ENCODE results near the gene LRRK1.
A peak's percentile ranks its signal among the peaks of the same experiment; 100 is the strongest.

Gene LRRK1

DNA sequence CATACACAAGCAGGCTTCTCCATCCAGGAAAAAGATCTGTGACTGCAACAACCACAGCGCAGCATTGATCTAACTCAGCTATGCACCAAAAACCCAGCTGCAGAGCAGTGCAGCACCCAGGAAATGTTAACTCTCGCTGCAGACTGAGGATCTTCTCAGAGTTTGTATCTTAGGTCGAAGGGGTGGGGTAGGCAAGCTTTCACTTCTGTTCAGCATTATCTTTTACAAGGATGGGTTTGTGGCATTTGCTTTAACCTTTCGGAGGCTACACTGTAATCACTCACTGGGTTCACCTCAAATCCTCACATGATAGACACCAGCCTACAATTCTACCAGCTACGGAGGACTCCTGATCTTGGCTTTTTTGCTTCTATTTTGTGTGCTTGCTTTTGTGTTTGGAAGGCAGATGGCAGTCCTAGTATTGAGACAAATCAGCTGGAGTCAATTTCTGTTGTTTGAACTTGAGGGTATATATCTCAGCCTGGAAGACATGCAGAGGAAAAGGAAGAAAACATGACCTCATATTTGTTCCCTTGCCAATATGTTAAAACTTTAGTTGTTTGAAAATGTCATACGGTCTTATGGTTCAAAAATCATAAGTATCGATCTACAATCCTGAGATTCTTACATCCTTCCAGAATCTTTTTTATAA lies 25.2 kb downstream of the LRRK1 start:
- Histone ChIP-seq H4K8ac (ENCODE audit: low read length) (no peak overlapping the region), H3K4me1 (ENCODE audit: control insufficient read depth, insufficient read depth, low read depth, low read length) (peaks cover 4% of the 10 kb centered on the region), H3K14ac (ENCODE audit: low read length in 2 of 2) (no peak overlapping the region), H3K27me3 (ENCODE audit: control insufficient read depth in 1 of 2, insufficient read depth in 1 of 2, low read length in 2 of 2) (no peaks in the 10 kb centered on the region), H2BK15ac (ENCODE audit: low read depth, poor library complexity, severe bottlenecking) (no peak overlapping the region), H3K4me3 (ENCODE audit: insufficient read depth in 1 of 2, low read depth in 1 of 2, low read length in 2 of 2) (peak overlapping the region in 1 of 2 experiments; percentile 67), H2BK12ac (ENCODE audit: low read length in 2 of 2) (no peak overlapping the region), H2BK120ac (ENCODE audit: low read depth, low read length) (no peak overlapping the region), H4K91ac (ENCODE audit: low read length) (no peak overlapping the region), H3K9me3 (ENCODE audit: control insufficient read depth, low read length) (no peaks in the 10 kb centered on the region), H3K18ac (ENCODE audit: low read depth in 1 of 2, low read length in 2 of 2) (no peak overlapping the region), H3K9ac (ENCODE audit: low read length) (peak overlapping the region; percentile 74), H3K27ac (ENCODE audit: low read length, poor library complexity, severe bottlenecking) (no peak overlapping the region), H3K23ac (ENCODE audit: low read length in 2 of 2) (no peak overlapping the region), H3K4me2 (ENCODE audit: low read length, poor library complexity, severe bottlenecking) (no peak overlapping the region), H2AK5ac (ENCODE audit: low read length, severe bottlenecking) (no peak overlapping the region), H2BK5ac (ENCODE audit: low read depth, low read length, poor library complexity, severe bottlenecking) (no peak overlapping the region), H3K36me3 (ENCODE audit: control insufficient read depth in 1 of 2, insufficient read depth in 2 of 2, low read depth in 1 of 2, low read length in 2 of 2) (peaks cover 0 to 5% of the 10 kb centered on the region in 2 experiments), H2AFZ (ENCODE audit: low read depth, low read length) (no peak overlapping the region), H3K79me1 (replicated peaks; ENCODE audit: low read length, poor library complexity, severe bottlenecking) (no peaks in the 10 kb centered on the region), H3K4ac (ENCODE audit: low read depth in 1 of 2, low read length in 2 of 2) (no peak overlapping the region)
- WGBS = 83% methylated on average over 5 of the region's 7 CpGs
- no peak for DNase-seq

DNA sequence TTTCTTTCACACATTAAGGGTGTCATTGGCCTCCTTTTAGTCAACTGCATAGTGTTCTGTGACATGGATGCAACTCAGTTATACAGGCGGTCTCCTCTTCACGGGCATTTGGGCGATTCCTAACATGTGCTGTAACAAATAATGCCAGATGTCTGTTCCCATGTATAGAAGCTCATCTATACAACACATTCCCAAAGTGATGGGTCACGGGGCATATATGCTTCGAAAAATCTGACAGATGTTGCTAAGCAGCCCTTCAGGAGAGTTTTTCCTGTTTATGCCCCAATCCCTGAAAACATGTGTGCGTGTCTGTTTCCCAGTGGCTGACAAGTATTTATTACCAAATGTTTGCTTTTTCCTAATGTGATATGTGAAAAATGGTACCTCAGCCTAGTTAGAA lies 25.8 kb downstream of the LRRK1 start:
- Histone ChIP-seq H4K91ac (ENCODE audit: low read length) (no peak overlapping the region), H3K36me3 (ENCODE audit: control insufficient read depth in 1 of 2, insufficient read depth in 2 of 2, low read depth in 1 of 2, low read length in 2 of 2) (peaks cover 0 to 5% of the 10 kb centered on the region in 2 experiments), H3K27ac (ENCODE audit: low read length, poor library complexity, severe bottlenecking) (no peak overlapping the region), H3K23ac (ENCODE audit: low read length in 2 of 2) (no peak overlapping the region), H2BK120ac (ENCODE audit: low read depth, low read length) (no peak overlapping the region), H2BK5ac (ENCODE audit: low read depth, low read length, poor library complexity, severe bottlenecking) (no peak overlapping the region), H3K4me2 (ENCODE audit: low read length, poor library complexity, severe bottlenecking) (no peak overlapping the region), H3K4me3 (ENCODE audit: insufficient read depth in 1 of 2, low read depth in 1 of 2, low read length in 2 of 2) (peak overlapping the region in 1 of 2 experiments; percentile 67), H3K79me1 (replicated peaks; ENCODE audit: low read length, poor library complexity, severe bottlenecking) (no peaks in the 10 kb centered on the region), H3K18ac (ENCODE audit: low read depth in 1 of 2, low read length in 2 of 2) (no peak overlapping the region), H3K14ac (ENCODE audit: low read length in 2 of 2) (no peak overlapping the region), H3K4ac (ENCODE audit: low read depth in 1 of 2, low read length in 2 of 2) (no peak overlapping the region), H2BK15ac (ENCODE audit: low read depth, poor library complexity, severe bottlenecking) (no peak overlapping the region), H3K4me1 (ENCODE audit: control insufficient read depth, insufficient read depth, low read depth, low read length) (peaks cover 4% of the 10 kb centered on the region), H3K9ac (ENCODE audit: low read length) (peak overlapping the region; percentile 74), H3K27me3 (ENCODE audit: control insufficient read depth in 1 of 2, insufficient read depth in 1 of 2, low read length in 2 of 2) (no peaks in the 10 kb centered on the region), H2BK12ac (ENCODE audit: low read length in 2 of 2) (no peak overlapping the region), H3K9me3 (ENCODE audit: control insufficient read depth, low read length) (no peaks in the 10 kb centered on the region), H4K8ac (ENCODE audit: low read length) (no peak overlapping the region), H2AK5ac (ENCODE audit: low read length, severe bottlenecking) (no peak overlapping the region), H2AFZ (ENCODE audit: low read depth, low read length) (no peak overlapping the region)
- DNase-seq = no peak
- WGBS = 76% methylated on average over 6 of the region's 6 CpGs

DNA sequence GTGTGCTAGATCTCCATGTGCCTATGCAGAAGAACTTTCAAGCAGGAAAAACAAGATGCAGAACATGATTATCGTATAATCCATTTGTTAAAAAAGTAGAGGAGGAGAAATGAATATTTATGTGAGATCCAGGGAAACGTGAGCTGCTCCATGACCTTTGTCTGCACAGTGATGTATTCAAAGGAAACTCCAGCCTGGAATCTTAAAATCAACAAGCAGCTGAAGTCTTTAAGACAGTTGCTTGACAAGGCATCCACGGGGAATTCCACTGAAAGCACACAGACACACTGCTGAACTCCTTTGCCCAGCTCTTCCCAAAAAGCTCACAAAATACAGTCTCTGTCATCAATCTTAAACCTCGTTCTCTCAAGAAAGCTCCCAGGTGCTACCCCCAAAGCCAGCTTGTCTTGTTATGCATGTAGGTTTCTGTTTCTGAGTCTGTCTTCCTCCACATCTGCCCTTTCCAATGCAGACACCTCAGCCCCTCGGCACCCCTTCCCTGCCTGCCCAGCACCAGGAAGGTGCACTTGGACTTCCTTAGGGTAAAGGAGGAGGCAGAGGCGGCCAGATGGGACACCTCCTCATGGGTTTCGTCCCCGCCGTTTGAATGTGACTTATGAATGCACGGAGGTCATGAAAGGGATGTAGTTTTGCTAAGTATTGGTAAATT lies 28.7 kb downstream of the LRRK1 start:
- Histone ChIP-seq H3K18ac (ENCODE audit: low read depth in 1 of 2, low read length in 2 of 2) (no peak overlapping the region), H3K36me3 (ENCODE audit: control insufficient read depth in 1 of 2, insufficient read depth in 2 of 2, low read depth in 1 of 2, low read length in 2 of 2) (peaks cover 0 to 5% of the 10 kb centered on the region in 2 experiments), H3K4me1 (ENCODE audit: control insufficient read depth, insufficient read depth, low read depth, low read length) (peaks cover 2% of the 10 kb centered on the region), H2BK120ac (ENCODE audit: low read depth, low read length) (no peak overlapping the region), H3K4ac (ENCODE audit: low read depth in 1 of 2, low read length in 2 of 2) (no peak overlapping the region), H3K23ac (ENCODE audit: low read length in 2 of 2) (no peak overlapping the region), H3K4me2 (ENCODE audit: low read length, poor library complexity, severe bottlenecking) (no peak overlapping the region), H3K27me3 (ENCODE audit: control insufficient read depth in 1 of 2, insufficient read depth in 1 of 2, low read length in 2 of 2) (no peaks in the 10 kb centered on the region), H2BK15ac (ENCODE audit: low read depth, poor library complexity, severe bottlenecking) (no peak overlapping the region), H3K14ac (ENCODE audit: low read length in 2 of 2) (no peak overlapping the region), H3K79me1 (replicated peaks; ENCODE audit: low read length, poor library complexity, severe bottlenecking) (no peaks in the 10 kb centered on the region), H2AK5ac (ENCODE audit: low read length, severe bottlenecking) (no peak overlapping the region), H3K27ac (ENCODE audit: low read length, poor library complexity, severe bottlenecking) (no peak overlapping the region), H2AFZ (ENCODE audit: low read depth, low read length) (no peak overlapping the region), H2BK5ac (ENCODE audit: low read depth, low read length, poor library complexity, severe bottlenecking) (no peak overlapping the region), H3K9me3 (ENCODE audit: control insufficient read depth, low read length) (no peaks in the 10 kb centered on the region), H4K8ac (ENCODE audit: low read length) (no peak overlapping the region), H3K4me3 (ENCODE audit: insufficient read depth in 1 of 2, low read depth in 1 of 2, low read length in 2 of 2) (no peak overlapping the region), H4K91ac (ENCODE audit: low read length) (no peak overlapping the region), H3K9ac (ENCODE audit: low read length) (no peak overlapping the region), H2BK12ac (ENCODE audit: low read length in 2 of 2) (no peak overlapping the region)
- DNase-seq = no peak
- 61% methylated on average over 7 of the region's 10 CpGs for WGBS

DNA sequence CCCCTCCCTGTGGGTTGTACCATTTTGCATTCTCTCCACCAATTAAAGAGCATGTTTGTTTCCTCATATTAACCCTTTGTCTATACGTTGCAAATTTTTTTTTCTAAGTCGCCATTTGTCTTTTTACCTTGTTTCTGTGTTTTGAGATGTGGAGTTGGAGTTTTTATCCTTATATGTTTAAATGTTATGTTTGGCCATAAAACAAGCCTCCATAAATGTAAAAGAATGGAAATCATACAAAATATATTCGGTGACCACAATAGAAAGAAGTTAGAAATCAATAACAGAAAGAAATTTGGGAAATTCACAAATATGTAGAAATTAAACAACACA lies 29.2 kb downstream of the LRRK1 start:
- WGBS = no CpG with 5 or more reads among the region's 3 CpGs
- Histone ChIP-seq H3K36me3 (ENCODE audit: control insufficient read depth in 1 of 2, insufficient read depth in 2 of 2, low read depth in 1 of 2, low read length in 2 of 2) (peaks cover 0 to 5% of the 10 kb centered on the region in 2 experiments), H3K9me3 (ENCODE audit: control insufficient read depth, low read length) (no peaks in the 10 kb centered on the region), H2AFZ (ENCODE audit: low read depth, low read length) (no peak overlapping the region), H3K18ac (ENCODE audit: low read depth in 1 of 2, low read length in 2 of 2) (no peak overlapping the region), H3K4me1 (ENCODE audit: control insufficient read depth, insufficient read depth, low read depth, low read length) (peaks cover 2% of the 10 kb centered on the region), H2BK15ac (ENCODE audit: low read depth, poor library complexity, severe bottlenecking) (no peak overlapping the region), H3K4me3 (ENCODE audit: insufficient read depth in 1 of 2, low read depth in 1 of 2, low read length in 2 of 2) (no peak overlapping the region), H2AK5ac (ENCODE audit: low read length, severe bottlenecking) (no peak overlapping the region), H2BK120ac (ENCODE audit: low read depth, low read length) (no peak overlapping the region), H3K9ac (ENCODE audit: low read length) (no peak overlapping the region), H3K4me2 (ENCODE audit: low read length, poor library complexity, severe bottlenecking) (no peak overlapping the region), H3K14ac (ENCODE audit: low read length in 2 of 2) (no peak overlapping the region), H2BK12ac (ENCODE audit: low read length in 2 of 2) (no peak overlapping the region), H2BK5ac (ENCODE audit: low read depth, low read length, poor library complexity, severe bottlenecking) (no peak overlapping the region), H3K27me3 (ENCODE audit: control insufficient read depth in 1 of 2, insufficient read depth in 1 of 2, low read length in 2 of 2) (no peaks in the 10 kb centered on the region), H4K8ac (ENCODE audit: low read length) (no peak overlapping the region), H3K4ac (ENCODE audit: low read depth in 1 of 2, low read length in 2 of 2) (no peak overlapping the region), H3K27ac (ENCODE audit: low read length, poor library complexity, severe bottlenecking) (no peak overlapping the region), H4K91ac (ENCODE audit: low read length) (no peak overlapping the region), H3K79me1 (replicated peaks; ENCODE audit: low read length, poor library complexity, severe bottlenecking) (no peaks in the 10 kb centered on the region), H3K23ac (ENCODE audit: low read length in 2 of 2) (no peak overlapping the region)
- no peak for DNase-seq
